ENCODE results near the gene GPR83.
"Not testable (repeated sequence)": the region's sequence is repeated elsewhere in the genome, so short reads cannot be mapped to it uniquely, and the experiment has no call there.

Gene GPR83

DNA sequence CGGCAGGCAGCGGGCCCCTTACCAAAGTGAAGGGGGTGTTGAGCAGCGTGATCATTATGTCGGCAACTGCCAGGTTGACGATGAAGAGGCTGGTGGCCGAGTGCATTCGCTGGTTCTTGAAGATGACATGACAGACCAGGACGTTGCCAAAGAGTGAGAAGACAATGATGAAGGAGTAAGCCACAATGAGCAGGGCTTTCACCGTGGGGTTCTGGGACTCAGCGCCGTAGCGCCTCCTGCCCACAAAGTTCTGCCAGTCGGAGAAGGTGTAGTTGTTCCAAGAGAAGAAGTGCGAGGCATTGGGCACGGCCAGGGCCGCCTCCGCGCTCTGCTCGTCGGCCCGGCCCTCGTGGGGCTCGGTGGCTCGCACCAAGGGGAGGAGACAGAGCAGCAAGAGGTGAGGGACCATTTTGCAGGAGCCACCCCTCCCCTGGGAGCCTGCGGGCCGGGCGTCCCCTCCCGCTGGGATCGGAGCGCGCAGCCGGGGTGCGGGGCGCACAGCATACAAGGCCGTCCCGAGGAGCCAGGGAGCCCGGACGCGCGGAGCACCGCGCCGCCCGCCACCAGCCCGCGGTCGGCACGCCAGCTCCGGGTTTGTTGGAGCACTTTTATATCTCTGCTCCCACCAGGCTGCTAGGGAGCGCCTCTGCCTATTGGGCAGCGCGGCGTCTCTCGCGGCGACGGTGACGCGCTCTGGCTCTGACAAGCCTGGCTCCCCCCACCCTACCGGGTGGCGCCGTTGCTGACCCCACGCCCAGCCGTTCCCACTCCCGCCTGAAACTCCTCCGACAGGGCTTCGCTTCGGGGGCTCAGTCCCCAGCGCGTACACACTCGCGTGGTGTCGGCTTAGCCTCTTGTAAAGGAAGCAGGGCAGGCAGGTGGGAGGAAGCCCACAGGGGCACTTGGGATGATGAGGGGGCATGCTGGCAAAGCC lies at the start of gene GPR83:
GPR83 (minus strand) TSS at position 581 of the 934 bp plus-strand sequence; CDS start at position 409, 172 bp downstream.
- no peak for DNase-seq

DNA sequence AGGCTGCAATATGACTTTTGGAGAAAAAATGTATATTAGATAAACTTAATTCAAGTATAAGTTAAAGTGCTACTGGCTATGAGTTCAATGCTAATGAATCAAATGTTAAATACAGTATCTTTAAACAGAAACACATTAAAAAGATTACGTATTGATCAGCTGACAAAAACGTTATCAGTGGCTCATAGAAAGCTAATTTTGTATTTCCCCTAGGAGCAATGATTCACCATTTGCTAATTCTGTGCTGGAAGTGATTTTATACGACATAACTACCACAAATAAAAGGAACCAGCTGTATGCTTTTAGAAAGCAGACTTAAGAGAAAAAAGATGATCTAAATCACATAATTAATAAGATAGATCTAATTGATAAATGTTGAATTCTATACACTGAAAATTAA lies 48.8 kb upstream of the GPR83 start:
- no peak for DNase-seq

DNA sequence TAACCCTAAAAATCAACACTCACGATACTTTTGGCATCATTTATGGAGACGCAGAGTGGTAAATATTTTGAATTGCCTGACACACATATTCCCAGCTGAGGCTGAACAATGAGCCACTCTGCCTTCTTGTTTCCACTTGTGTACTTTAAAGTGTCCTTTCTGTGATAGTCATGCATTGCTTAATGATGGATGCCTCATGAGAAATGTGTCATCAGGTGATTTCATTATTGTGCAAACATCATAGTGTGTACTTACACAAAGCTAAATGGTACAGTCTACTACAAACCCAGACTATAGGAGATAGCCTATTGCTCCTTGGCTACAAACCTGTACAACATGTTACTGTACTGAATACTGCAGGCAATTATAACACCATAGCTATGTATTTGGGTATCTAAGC lies 48.2 kb upstream of the GPR83 start:
- no peak for DNase-seq

DNA sequence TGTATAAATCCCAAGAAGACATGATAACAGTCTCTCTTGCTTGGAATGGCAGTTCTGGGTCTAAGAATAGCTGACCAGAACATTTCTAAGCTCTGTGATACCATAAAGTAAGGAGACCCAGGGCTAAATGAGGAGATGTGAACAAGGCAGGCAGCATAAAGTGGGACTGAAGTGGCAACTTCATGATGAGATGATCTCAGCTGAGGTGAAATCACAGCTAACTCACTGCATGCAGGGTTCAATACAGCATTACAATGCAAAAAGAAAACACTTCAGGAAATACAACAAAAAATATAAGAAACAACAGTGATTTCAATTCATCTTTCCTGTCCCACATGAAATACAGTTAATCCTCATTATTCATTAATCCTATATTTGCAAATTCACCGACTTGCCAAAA lies 47.8 kb upstream of the GPR83 start:
- no peak for DNase-seq

DNA sequence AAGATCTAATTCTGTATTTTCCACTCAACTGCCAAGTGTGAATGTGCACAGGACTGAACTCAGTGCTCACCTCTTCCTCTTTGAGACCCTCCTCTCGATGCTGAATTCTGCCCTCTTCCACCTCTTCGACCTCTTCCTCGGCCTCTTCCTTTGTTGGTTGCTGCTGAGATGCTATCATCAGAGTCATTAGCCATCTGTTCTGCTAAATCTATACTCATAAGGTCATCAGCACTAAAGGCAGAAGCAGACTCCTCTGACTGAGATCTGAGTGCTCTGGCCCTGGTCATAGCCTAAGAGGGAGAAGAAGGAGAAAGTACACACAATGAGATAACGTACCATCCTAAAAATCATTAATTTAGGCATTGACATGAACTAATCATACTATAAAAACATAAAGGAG lies 45.9 kb upstream of the GPR83 start:
- no peak for DNase-seq

DNA sequence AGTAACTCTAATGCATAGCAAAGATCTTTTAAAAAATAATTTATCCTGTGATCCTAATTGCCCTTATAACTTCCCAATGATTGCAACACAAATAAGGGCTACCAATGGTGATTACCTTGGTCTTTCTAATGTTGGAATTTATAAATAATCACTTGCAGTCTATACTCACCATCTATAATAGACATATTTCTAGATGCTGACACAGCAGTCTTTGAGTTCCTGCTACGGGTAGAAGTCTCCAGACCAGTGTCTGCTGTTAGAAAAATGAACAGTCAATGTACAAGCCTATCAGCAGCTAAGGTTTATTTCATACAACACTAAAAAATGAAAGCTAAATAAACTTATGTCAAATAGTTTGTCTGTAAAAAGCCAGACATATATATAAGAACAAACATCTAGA lies 44.4 kb upstream of the GPR83 start:
- DNase-seq: no peak

DNA sequence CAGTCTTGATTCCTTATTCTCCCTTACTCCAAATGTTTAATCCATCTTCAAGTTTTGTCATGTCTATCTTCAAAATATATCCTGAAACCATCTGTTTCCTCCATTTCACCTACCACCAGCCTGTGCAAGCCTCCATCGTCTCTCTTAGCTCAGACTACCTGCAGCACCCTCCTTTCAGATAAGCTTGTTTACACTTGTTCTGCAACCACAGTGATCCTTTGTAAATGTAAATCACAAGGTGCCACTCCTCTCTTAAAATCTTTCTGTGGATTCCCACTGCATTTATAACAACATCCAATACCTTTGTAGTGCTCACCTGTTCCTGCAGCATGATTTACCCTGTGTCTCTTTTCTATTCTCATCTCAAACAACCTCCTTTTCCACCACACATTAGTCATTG lies 31.8 kb upstream of the GPR83 start:
- no peak for DNase-seq

DNA sequence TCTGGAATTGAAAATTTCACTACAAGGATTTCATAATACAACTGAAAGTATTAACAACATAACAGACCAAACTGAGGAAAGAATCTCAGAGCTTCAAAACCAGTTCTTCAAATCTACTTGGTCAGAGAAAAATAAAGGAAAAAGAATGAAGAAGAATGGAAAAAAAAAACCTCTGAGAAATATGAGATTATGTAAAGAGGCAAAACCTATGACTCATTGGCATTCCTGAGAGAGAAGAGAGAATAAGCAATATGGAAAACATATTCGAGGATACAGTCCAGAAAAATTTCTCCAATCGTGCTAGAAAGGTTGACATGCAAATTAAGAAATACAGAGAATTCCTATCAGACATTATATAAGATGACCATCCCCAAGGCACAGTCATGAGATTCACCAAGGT lies 23.4 kb upstream of the GPR83 start:
- no peak for DNase-seq

DNA sequence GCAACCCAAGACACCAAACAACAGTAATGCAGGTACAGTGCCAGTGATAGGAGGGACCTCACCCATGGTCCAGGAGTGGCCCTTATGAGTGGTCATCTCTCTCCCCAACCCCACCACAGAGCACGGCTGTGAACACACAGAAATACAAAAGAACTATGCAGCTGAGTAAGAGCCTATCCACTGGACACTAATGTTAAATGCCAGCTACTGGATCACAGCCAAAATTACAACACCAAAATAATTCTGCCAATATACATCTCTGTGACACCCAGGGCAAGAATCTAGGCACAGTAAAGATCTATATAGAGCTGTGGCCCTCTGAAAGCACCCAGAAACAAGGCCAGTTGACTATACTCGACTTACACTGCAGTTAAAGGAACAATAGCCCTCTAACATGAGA lies 22.8 kb upstream of the GPR83 start:
- no peak for DNase-seq

DNA sequence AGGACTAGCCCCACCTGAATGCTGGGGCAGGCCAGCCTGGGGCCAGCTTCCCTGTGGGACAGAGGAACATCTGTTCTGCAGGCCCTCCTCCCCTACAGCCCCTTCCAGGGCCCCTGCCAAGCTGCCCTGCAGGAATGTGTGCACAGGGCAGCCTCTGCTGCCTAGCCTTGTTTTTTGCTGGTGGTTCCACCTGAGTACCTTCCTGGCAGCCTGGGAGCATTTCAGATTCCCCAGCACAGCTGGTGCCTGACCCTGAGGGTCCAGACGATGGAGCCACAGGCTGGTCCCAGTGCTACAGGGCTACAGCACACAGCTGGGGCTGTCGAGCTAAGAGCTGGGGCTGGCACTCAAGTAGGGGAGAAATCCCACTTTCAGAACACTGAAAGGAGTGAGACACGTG lies 22.3 kb upstream of the GPR83 start:
- DNase-seq: no peak

DNA sequence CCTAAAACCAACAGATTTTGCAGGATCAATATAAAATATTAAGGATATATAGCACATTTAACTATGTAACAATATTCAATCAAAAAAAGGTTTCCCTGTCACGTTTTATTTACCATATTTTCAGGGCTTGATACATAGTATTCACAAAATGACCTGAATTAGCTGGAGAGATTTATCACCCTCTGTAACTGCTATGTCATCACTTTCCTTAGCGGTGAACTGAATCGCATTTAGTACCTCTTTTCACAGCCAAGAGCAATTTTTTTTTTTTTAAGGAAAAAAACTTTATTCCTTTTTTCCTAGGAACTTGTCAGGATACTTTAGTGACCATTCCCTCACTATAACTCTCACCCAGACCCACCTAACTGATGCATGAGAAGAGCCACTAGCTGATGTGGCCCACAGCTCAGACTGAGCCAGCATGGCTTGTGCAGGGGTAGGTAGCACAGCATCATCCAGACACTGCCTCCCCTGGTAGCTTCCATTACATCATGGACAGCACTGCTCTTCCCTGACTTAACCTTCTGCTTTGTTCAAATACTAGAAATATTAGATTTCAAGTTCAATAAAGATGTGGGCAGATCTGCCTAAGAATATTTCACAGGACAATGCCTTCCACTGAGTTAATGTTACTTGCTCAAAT lies 17.0 kb upstream of the GPR83 start:
- DNase-seq: no peak

DNA sequence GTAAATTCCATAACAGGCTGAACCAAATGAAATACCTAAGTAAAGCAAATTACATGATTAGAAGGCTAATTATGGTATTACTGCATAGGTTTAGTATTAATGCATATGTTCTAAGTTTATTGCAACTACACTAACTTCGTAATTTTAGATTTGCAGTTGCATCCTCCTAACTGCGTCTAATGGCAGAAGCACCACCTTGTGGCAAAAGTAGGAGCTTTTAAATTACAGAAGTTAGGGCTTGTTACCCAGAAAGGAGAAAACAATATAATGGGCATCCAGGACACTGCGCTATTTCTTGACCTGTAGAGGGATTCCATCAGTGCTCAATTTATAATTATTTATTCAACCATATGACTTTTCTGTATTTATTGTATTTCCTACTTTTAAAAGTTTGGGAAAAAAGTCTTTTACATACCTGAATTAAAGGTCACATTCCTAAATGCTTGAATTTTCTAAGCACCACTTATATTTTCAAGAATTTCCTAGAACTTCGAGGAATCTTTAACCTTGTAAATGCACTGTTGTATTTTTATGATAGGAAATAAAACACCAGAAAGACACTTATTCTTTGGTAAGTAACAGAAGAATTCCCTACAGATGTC lies 16.3 kb upstream of the GPR83 start:
- no peak for DNase-seq

DNA sequence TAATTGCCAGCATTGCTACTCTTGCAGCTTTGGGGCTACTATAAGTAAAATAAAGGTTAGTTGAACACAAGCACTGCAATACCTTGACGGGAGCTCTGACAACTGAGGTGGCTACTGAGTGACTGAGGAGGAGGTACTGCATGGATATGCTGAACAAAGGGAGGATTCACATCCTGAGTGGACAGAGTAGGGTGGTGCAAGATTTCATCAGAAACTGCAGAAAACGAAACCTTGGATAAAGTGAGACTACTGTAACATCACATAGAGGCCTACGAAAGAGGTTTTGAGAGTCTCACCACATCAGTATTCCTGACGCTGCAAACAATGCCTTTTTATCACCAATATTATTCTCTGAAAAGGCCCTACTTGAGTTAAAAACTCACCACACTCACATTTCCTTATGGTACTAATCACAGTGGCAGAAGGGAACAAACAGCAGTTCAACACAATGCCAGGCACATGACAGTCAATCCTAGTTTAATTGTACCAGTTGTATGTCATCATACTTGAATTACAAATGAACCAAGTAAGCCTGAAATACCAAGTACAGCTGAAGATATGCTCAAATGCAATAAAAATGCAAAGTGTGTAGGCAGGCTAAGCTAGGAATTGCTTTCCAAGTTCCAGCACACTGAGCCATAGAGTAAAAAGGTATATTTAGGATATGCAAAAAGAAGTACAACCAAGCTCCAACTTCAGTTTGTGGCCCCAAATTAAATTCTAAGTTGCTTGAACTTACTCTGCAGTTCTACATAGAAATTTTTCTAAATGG lies 4.0 kb upstream of the GPR83 start:
- no peak for DNase-seq

DNA sequence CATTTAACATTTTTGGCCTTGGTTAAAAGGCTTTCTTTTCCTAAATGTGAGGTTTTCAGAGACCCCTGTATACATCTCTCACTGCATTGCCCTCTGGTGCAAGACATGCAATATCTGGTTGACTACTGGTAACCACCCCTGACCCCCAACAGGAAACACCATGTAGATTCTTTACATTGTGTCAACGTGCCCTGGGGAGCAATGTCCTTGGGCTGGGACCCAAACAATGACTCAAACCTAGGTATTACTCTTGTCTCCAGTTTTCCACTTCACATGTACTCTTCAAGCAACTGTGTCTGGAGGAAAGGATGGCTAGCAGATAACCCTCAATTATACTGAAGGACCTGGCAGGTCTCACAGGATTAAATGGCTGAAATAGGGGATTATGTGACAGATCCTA lies 1.1 kb upstream of the GPR83 start:
- no peak for DNase-seq

DNA sequence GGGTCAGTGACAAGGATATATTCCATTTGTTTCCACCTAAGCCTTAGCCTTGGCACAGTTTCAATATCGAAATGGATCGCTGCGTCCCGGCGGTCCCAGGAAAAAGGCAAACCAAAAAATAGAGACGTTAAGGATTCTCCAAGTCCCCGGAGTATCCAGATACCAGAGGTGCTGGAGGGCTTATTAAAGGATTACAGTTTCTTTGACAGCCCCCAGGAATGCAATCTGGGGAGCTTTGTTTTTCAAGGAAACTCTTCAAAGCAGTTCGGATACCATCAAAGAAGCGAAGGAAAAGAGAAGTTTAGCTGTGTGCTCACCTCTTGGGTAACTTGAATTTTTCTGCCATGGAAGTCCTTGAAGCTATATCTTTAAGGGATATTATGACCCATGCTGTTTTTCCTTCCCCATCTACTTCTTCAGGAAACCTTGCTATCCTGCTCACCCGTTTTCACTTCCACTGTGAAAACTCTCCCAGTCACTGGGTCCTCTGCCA lies 600 bp upstream of the GPR83 start:
- no peak for DNase-seq

DNA sequence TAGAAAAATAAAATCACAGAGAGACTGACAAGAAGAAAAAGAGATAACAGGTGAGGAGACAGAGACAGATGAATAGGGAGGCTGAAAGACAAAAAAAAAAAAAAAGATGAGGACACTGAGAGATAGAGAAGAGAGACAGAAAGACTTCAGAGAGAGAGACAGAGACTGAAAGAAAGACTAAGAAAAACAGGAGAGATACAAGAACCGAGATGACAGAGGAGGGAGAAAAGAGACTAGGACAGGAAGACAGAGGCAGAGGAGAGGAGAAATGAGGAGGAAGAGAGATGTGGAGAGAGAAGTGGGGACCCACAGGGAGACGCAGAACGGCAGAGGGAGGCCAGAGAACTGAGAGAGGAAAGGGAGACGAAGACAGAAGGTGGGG lies 771 bp downstream of the GPR83 start:
- no peak for DNase-seq

DNA sequence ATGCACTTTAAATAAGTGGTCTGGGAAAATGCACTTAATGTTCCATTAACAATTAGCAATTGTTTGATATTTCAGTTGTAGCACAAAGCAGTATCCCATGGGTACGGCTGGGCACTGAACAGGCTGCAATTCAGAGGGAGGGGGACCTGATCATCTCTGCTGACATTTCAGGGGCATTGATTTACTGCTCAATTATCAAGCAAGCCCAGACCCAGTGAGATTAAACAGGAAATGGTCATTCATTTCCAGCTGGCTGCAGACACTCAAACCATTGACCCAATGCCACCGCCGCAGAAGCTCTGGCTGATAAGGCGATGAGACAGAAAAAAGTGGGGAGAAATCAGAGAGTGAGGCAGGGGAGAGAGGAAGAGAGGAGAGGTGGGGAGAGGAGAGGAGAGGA lies 1.2 kb downstream of the GPR83 start:
- no peak for DNase-seq

DNA sequence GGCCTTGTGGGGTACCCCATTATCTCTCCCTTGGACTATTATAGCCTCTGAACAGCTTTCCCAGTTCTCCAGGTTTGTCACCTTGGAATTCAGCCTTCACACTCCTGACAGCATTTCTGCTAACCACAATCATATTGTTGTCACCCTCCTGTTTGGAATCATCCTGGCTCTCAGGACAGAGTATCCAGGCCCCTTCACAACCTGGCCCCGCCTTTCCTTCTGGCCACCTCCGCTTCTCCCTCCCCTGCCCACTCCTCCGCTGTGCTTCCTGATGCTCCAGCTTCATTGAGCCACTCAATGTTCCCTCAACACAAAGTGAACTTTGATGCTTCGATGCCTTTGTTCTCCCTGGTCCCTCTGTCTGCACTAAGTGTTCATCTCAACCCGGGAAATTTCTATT lies 3.1 kb downstream of the GPR83 start:
- DNase-seq: no peak

DNA sequence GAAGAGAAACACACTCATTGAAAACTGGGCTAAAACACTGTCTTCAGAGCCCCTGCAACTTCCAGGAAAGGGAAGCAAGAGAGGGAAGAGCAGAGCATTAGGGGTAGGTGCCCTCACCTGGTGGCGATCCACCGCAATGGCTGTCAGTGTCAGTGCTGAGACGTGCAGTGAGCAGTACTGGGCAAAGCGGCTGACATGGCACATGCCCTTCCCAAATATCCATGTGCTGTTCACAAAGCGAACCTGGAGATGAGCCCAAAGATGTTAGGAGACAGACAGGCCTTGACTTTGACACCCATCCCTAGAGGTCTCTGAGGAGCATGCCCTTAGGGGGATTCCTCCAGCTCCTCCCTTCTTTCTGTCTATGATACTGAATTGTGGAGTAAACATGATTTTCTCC lies 4.9 kb downstream of the GPR83 start:
- DNase-seq: no peak

DNA sequence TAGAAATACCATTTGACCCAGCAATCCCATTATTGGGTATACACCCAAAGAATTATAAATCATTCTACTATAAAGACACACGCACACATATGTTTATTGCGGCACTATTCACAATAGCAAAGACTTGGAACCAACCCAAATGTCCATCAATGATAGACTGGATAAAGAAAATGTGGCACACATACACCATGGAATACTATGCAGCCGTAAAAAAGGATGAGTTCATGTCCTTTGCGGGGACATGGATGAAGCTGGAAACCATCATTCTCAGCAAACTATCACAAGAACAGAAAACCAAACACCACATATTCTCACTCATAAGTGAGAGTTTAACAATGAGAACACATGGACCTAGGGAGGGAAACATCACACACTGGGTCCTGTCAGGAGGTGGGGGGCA lies 9.3 kb downstream of the GPR83 start:
- not testable (repeated sequence) for DNase-seq

DNA sequence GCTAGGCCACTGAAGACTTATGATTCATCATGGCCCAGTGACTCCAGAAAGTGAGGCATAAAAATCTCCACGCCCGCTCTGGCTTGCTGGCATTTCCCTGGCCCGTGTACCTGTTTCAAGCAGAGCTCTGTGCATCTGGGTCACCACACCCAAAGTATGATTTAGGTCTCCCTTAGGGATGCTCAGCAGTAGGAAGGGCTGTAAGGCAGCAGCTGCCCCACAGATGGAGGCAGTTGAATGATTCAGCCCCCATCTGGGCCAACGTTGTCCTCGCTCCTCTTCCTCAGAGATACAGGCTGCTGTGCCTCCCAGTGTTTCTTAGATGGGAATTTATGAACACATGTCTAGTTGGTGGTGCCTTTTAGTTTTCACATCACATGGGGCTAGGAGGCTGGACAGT lies 21.6 kb downstream of the GPR83 start:
- DNase-seq: no peak

DNA sequence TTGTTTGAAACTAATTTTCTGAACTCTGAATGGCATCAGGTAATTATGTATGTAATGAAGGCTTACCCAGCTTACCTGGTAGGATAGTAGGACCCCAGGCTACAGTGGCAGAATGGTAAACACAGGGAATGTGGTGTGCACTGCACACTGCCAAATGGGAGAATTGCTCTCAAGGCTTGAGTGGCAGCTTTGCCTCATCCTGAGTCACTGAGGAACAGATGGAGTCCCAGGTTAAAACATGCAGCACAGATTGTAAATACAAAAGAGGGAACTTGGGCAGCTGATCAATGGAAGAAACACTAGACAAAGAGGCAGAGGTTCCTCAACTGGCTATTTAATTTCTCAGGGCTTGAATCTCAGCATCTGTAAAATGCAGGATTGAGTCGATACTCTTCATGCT lies 24.4 kb downstream of the GPR83 start:
- no peak for DNase-seq

DNA sequence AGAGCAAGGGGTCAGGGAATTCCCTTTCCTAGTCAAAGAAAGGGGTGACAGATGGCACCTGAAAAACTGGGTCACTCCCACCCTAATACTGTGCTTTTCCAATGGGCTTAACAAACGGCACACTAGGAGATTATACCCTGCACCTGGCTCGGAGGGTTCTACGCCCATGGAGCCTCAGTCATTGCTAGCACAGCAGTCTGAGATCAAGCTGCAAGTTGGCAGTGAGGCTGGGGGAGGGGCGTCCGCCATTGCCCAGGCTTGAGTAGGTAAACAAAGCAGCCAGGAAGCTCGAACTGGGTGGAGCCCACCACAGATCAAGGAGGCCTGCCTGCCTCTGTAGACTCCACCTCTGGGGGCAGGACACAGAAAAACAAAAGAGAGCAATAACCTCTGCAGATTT lies 30.6 kb downstream of the GPR83 start:
- not testable (repeated sequence) for DNase-seq

All from CD4-positive, alpha-beta T cell treated with Interleukin-10 for 1 hour (primary cell).